Measurements from ENCODE around the gene MSRB1.
"Not testable (repeated sequence)": the region's sequence is repeated elsewhere in the genome, so short reads cannot be mapped to it uniquely, and the experiment has no call there.

MSRB1 gene

GRCh38 chr16:1960665-1961630 is 17.9 kb upstream of the MSRB1 start:
- no peak for DNase-seq (ENCODE audit: low spot score)

- peak; percentile 93 for DNase-seq (ENCODE audit: low spot score)
Measured at GRCh38 chr16:1959269-1960039, 16.5 kb upstream of the MSRB1 start, which contains the start of gene NDUFB10. TSS of gene NDUFB10 (plus strand) at chr16:1959538. CDS start at chr16:1959625, 87 bp downstream.

GRCh38 chr16:1958715-1959268 is 15.8 kb upstream of the MSRB1 start:
- no peak for DNase-seq (ENCODE audit: low spot score)

- not testable (repeated sequence) for DNase-seq (ENCODE audit: low spot score)
Measured at GRCh38 chr16:1958143-1958491, 15.1 kb upstream of the MSRB1 start.

- DNase-seq (ENCODE audit: low spot score): not testable (repeated sequence)
Measured at GRCh38 chr16:1957434-1958142, 14.6 kb upstream of the MSRB1 start.

- DNase-seq (ENCODE audit: low spot score): no peak
Measured at GRCh38 chr16:1953734-1954133, 10.7 kb upstream of the MSRB1 start.

GRCh38 chr16:1950559-1950958 is 7.6 kb upstream of the MSRB1 start:
- DNase-seq (ENCODE audit: low spot score): no peak

- no peak for DNase-seq (ENCODE audit: low spot score)
Measured at GRCh38 chr16:1950047-1950446, 7.0 kb upstream of the MSRB1 start.

GRCh38 chr16:1949507-1949906 is 6.5 kb upstream of the MSRB1 start:
- no peak for DNase-seq (ENCODE audit: low spot score)

- DNase-seq (ENCODE audit: low spot score): no peak
Measured at GRCh38 chr16:1947369-1947670, 4.3 kb upstream of the MSRB1 start.

GRCh38 chr16:1946495-1947368 is 3.7 kb upstream of the MSRB1 start:
- no peak for DNase-seq (ENCODE audit: low spot score)

GRCh38 chr16:1945559-1946391 is 2.8 kb upstream of the MSRB1 start:
- DNase-seq (ENCODE audit: low spot score): no peak

GRCh38 chr16:1944612-1945199 is 1.7 kb upstream of the MSRB1 start:
- DNase-seq (ENCODE audit: low spot score): no peak

GRCh38 chr16:1942047-1942809 is 771 bp downstream of the MSRB1 start:
- no peak for DNase-seq (ENCODE audit: low spot score)

GRCh38 chr16:1941162-1942046 is 1.6 kb downstream of the MSRB1 start:
- no peak for DNase-seq (ENCODE audit: low spot score)

- DNase-seq (ENCODE audit: low spot score): no peak
Measured at GRCh38 chr16:1940273-1941161, 2.5 kb downstream of the MSRB1 start.

- not testable (repeated sequence) for DNase-seq (ENCODE audit: low spot score)
Measured at GRCh38 chr16:1939833-1940232, 3.2 kb downstream of the MSRB1 start.

All from AG08395 (cell line).